HK-2 (cell line): ENCODE data around the gene NKRF.

Experiments used
- DNase-seq: peaks from one replicate; pipeline ENCODE4 v3.0.0-alpha.2; 2018; ENCODE audit not compliant: unreplicated experiment

The NKRF gene

GRCh38 chrX:119614776-119615175 lies 8.6 kb upstream of the NKRF start:
- no peak for DNase-seq

GRCh38 chrX:119607018-119607389 lies 780 bp upstream of the NKRF start:
- DNase-seq: no peak

DNA sequence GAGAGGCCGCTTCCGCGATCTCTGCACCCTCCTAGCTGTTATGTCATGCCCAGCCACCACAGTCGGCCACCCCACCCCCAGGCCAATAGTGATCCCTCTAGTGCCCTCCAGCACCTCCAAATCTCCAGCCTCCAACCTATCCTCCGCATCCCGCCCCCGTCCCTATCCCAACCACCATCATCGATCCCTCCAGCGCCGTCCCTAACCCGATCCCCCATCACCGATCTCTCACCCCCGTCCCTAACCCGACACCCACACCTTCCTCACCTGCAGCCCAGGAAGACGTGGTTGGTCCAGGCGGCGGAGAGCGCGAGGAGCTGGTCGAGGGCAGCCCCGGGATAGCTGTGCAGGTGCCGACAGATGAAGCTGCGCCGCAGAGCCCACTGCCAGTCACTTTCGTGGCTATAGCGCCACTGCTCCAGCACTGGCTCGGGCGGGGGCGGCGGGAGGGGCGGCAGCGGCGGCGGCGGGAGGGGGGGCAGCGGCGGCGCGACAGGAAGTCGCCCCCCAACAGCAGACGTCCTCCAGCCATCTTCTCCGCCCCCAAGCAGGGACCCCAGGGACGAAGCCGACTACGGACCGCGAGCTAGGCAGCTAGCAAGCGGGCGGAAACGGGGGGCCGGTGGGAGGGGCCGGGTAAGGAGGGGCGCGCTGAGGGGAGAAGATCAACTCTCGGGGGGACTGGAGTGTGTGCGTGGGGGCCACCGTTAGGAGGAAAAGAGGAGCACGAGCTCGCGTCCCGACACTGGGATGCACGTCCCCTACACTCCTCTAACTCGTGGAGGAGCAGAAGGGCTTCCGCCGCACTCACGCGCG lies 552 bp downstream of the NKRF start:
- peak; percentile 36 for DNase-seq

- no peak for DNase-seq
These were observed 1.3 kb downstream of the NKRF start for GRCh38 chrX:119604766-119605463.

GRCh38 chrX:119602701-119603255 lies 3.4 kb downstream of the NKRF start:
- DNase-seq: no peak

- no peak for DNase-seq
These were observed 16.4 kb downstream of the NKRF start for GRCh38 chrX:119589810-119590209.

- DNase-seq: no peak
These were observed 22.7 kb downstream of the NKRF start for GRCh38 chrX:119583431-119584059.

DNA sequence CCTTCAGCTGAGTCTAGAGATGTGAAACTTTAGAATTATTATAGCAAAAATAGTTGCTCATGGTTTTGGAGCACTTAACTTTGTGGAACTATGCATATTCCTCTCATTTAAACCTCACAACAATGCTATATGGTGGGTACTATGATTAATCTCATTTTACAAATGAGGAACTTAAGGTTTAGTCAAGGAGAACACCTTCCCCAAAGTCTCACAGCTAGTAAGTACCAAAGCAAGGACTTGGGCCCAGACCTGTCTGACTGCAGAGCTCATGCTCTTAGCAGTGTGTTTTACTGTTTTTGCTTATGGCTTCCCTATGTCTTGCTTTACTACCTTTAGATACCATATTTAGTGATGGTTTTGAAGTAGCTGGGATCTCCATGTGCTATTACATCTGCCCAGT lies 26.8 kb downstream of the NKRF start:
- no peak for DNase-seq

DNA sequence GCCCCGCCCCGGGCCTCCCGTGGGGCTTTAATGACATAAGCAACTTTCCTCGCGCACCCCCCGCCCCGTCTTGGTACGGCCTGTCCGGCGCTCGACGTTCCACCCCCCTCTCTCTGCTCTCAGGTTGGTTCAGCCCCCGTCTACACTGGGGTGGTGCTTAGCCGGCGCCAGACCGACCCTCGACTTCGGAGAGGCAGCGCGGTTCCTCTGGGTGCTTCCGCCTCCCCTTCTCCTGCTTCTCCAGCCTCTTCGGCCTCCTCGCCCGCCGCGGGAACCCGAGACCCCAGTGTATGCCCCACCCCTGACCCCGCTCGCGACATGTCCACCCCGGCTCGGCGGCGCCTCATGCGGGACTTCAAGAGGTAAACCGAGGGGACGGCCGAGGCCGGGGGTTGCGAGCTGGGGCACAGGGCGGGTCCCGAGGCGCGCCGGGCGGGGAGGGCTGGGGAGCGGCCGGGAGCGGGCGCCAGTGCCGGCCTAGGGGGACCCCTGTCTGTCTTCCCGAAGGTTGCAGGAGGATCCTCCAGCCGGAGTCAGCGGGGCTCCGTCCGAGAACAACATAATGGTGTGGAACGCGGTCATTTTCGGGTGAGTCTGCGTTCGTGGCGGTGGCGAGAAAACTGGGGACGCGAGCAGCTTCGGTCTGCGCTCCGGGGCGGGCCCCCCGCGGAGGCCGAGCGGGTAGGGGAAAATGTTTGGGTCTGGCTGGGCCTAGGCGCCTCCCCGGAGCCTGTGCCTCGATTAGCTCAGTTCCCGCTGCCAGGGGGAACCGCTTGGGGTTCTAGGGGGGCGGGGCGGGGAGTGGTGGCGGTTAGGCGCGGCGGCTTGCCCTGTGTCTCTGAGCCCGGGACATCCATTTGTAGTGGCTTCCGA lies 31.6 kb downstream of the NKRF start, which contains the start of gene UBE2A:
Gene UBE2A (plus strand): TSS at position 170 of the 873 bp plus-strand sequence. CDS start 149 bp downstream, at position 319.
- peak; percentile 91 for DNase-seq

DNA sequence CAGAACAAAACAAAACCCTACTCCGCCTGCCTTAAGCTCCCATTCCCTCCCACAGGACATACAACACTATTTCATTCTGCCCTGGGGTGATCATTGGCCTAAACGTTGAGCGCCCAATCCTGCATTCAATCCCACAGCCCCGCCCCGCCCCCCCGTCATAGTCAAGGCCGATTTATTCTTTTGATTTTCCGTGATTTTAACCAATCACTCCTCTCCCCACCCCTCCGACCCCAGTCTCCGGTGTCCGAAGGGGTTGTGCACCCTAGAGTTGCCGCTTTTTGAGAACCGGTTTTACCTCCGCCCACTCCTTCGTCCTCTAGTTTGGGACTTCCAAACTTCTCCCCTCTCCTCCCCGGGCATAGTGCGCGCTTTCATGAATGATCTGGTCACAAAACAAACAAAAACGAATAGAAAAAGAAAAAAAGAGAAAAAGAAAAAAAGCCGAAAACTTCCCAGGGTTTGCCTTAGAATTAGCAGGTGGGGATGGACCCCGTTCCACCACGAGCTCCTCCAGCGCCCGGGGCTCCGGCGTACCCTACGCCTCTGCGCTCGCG lies 32.3 kb downstream of the NKRF start:
- peak; percentile 27 for DNase-seq

DNA sequence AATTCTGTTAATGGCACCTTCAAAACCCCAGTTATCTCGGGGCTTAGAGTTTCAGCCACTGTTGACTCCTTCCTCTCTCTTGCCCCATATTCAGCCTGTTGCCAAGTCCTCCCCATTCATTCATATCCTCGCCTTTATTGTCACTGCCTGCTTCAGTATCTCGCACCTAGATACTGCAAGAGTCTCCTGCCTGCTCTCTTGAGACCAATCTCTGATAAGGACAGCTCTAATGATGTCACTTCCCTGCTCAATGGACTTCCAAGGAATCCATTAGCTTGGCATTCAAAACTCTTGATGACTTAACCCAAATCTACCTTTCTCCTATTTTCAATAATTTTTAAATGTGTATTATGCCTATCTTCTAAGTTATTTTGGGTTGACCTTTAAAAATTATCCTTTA lies 33.0 kb downstream of the NKRF start:
- no peak for DNase-seq

DNA sequence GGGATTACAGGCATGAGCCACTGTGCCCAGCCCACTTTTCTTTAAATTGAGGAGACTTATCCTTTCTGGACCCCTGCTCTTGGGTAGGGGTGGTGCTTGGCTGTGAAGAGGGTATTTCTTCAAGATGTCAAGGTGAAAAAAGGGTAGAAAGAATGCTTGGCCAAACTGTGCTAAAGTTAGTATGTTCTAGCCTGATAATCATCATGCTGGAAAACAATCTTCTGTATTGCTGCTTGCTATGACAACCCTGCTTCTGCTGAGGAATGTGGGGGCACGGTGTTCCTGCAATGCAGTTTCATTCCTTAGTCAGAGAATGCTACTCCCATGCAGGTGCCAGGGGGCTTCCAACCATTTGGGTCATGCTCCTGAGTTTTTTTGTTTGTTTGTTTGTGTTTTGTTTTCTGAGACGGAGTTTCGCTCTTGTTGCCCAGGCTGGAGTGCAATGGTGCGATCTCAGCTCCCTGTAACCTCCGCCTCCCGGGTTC lies 35.8 kb downstream of the NKRF start:
- no peak for DNase-seq

- DNase-seq: peak; percentile 80
These were observed 41.0 kb downstream of the NKRF start, which contains the start of gene STEEP1 for GRCh38 chrX:119565107-119565663. TSS of gene STEEP1 (minus strand) at chrX:119565409. CDS start at chrX:119565355, 54 bp downstream.

DNA sequence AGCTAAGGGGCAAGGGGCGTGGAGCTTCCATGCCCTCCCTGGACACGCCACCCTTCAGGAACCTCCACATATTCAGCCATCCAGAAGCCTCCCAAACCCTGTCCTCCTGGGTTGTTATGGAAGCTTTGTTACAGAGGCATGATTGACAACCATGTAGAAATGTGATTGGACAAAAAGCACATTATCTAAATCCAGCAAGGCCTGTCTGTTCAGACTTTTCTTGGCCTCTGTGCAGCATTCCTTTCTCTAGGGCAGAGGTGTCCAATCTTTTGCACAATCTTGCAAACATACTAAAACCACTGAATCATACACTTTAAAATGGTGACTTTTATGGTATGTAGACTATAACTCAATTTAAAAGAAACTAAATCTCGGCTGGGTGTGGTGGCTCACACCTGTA lies 53.7 kb downstream of the NKRF start:
- no peak for DNase-seq

DNA sequence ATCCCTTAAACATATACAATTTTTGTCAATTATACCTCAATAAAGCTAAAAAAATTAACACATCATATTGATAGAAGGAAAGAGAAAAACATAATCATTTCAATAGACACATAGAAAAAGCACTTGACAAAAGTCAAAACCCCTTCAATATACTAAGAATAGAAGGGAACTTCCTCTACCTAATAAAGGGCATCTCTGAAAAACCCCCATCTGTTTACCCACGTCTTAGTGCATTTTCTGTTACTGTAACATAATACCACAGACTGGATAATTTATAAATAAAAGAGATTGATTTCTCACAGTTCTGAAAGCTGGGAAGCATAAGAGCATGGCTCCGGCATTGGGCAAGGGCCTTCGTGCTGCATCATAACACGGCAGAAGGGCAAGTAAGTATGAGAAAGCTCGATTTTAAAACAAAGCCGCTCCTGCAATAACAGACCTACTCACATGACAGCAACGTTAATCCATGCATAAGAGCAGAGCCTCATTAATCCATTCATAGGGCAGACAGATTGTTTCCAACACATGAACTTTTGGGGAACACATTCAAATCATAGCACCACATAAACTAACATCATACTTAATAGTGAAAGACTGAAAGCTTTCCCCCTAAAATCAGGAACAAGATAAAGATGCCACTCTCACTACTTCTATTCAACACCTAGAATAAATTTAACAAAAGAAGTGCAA lies 56.8 kb downstream of the NKRF start:
- DNase-seq: no peak

DNA sequence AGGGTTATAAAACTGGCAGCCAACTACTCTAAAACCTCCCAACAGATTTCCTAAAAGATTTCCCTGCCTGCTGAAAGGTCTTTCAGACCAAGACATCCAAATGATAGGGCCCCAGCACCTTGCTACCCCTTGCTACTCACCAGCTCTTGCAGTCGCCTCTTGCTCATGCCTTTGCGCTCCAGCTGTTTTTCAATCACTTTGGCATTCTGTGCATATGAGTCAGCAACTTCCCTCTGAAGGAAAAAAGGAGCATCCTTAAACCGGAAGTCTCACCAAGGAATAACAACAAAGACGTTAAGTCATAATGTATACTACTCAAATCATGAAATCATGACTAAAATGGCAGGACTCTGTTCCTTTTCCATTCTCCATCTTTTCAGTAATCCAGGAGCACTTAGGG lies 65.0 kb downstream of the NKRF start:
- DNase-seq: peak; percentile 53

- no peak for DNase-seq
These were observed 66.4 kb downstream of the NKRF start for GRCh38 chrX:119539872-119540271.
